ENCODE data around the gene SPATA12. TPM values are rescaled to one million over a fixed set of nuclear protein-coding genes. Genes with fewer than 3 reads are reported as not detected.

SPATA12 gene
- total and polyA plus RNA-seq, 12 donors: not detected

GRCh38 chr3:57025237-57025636 lies 35.2 kb upstream of the SPATA12 start:
- H3K9me3 ChIP-seq: no peaks in the 10 kb centered on the region
- no peak overlapping the region for H3K4me3 ChIP-seq
- intact Hi-C loops (cut with DNase I): no loop called here
- H3K27me3 ChIP-seq: no peaks in the 10 kb centered on the region
- WGBS, 2 donors: 56 to 62% methylated on average over 3 of the region's 3 CpGs
- no peak for DNase-seq
- ATAC-seq: no peak
- H3K36me3 ChIP-seq: no peaks in the 10 kb centered on the region
- no peak for TF ChIP-seq CTCF (IDR thresholded peaks at IDR 0.05)
- no peaks in the 10 kb centered on the region for H3K4me1 ChIP-seq
- no peak overlapping the region for H3K27ac ChIP-seq

- ATAC-seq: no peak
- Histone ChIP-seq H3K27me3 (no peaks in the 10 kb centered on the region), H3K27ac (no peak overlapping the region), H3K4me1 (no peaks in the 10 kb centered on the region), H3K36me3 (no peaks in the 10 kb centered on the region), H3K9me3 (no peaks in the 10 kb centered on the region), H3K4me3 (no peak overlapping the region)
- no peak for TF ChIP-seq CTCF (IDR thresholded peaks at IDR 0.05)
- 44 to 50% methylated on average over 2 of the region's 2 CpGs for WGBS, 2 donors
- intact Hi-C loops (cut with DNase I): no loop called here
- DNase-seq: no peak
These were observed 33.5 kb upstream of the SPATA12 start for GRCh38 chr3:57026944-57027343.

- Histone ChIP-seq H3K36me3 (no peaks in the 10 kb centered on the region), H3K27ac (no peak overlapping the region), H3K27me3 (no peaks in the 10 kb centered on the region), H3K9me3 (no peaks in the 10 kb centered on the region), H3K4me1 (no peaks in the 10 kb centered on the region), H3K4me3 (no peak overlapping the region)
- 94 to 100% methylated on average over 2 of the region's 2 CpGs for WGBS, 2 donors
- DNase-seq (no peak), ATAC-seq (no peak)
- no peak for TF ChIP-seq CTCF (IDR thresholded peaks at IDR 0.05)
- intact Hi-C loops (cut with DNase I): no loop called here
These were observed 31.1 kb upstream of the SPATA12 start for GRCh38 chr3:57029383-57029782.

- Histone ChIP-seq H3K4me3 (no peak overlapping the region), H3K27me3 (no peaks in the 10 kb centered on the region), H3K9me3 (no peaks in the 10 kb centered on the region), H3K36me3 (no peaks in the 10 kb centered on the region), H3K4me1 (no peaks in the 10 kb centered on the region), H3K27ac (no peak overlapping the region)
- 65 to 81% methylated on average over 7 of the region's 7 CpGs for WGBS, 2 donors
- TF ChIP-seq CTCF (IDR thresholded peaks at IDR 0.05): no peak
- intact Hi-C loops (cut with DNase I): no loop called here
- DNase-seq (no peak), ATAC-seq (no peak)
These were observed 30.5 kb upstream of the SPATA12 start for GRCh38 chr3:57029924-57030323.

GRCh38 chr3:57030721-57031120 lies 29.7 kb upstream of the SPATA12 start:
- Histone ChIP-seq H3K36me3 (no peaks in the 10 kb centered on the region), H3K4me3 (no peak overlapping the region), H3K4me1 (no peaks in the 10 kb centered on the region), H3K9me3 (no peaks in the 10 kb centered on the region), H3K27ac (no peak overlapping the region), H3K27me3 (no peaks in the 10 kb centered on the region)
- ATAC-seq: no peak
- no peak for DNase-seq
- TF ChIP-seq CTCF (IDR thresholded peaks at IDR 0.05): no peak
- WGBS, 2 donors: 67 to 78% methylated on average over 3 of the region's 3 CpGs
- intact Hi-C loops (cut with DNase I): no loop called here

All from heart right ventricle (tissue), 16 donors.